Suppressor macrophage treated with lipopolysaccharide for 1 hour (primary cell): ENCODE data around the gene DDX25.
A peak's percentile ranks its signal among the peaks of the same experiment; 100 is the strongest.

Source experiments
- DNase-seq, 3 donors: peaks; one replicate each; pipeline ENCODE4 v3.0.0-alpha.2; 2020 to 2022

Gene DDX25

GRCh38 chr11:125950696-125951651, 46.7 kb downstream of the DDX25 start:
- no peak for DNase-seq

- DNase-seq = no peak
Measured at GRCh38 chr11:125951731-125952130, 47.4 kb downstream of the DDX25 start.

- DNase-seq = no peak
Measured at GRCh38 chr11:125952559-125952958, 48.3 kb downstream of the DDX25 start.

- DNase-seq = no peak
Measured at GRCh38 chr11:125952973-125953372, 48.7 kb downstream of the DDX25 start.

GRCh38 chr11:125953401-125953935, 49.2 kb downstream of the DDX25 start:
- DNase-seq = no peak

GRCh38 chr11:125954123-125954944, 50.0 kb downstream of the DDX25 start:
- no peak for DNase-seq

GRCh38 chr11:125954945-125955640, 50.8 kb downstream of the DDX25 start:
- DNase-seq = no peak

GRCh38 chr11:125955856-125956255, 51.5 kb downstream of the DDX25 start:
- DNase-seq = no peak

GRCh38 chr11:125956391-125957134, 52.3 kb downstream of the DDX25 start:
- DNase-seq = peak in 1 of 3 donors; percentile 7

GRCh38 chr11:125957618-125958332, 53.5 kb downstream of the DDX25 start:
- DNase-seq = no peak

GRCh38 chr11:125958872-125959400, 54.6 kb downstream of the DDX25 start:
- DNase-seq = peak in 1 of 3 donors; percentile 3

- DNase-seq = no peak
Measured at GRCh38 chr11:125959511-125959910, 55.2 kb downstream of the DDX25 start.

- DNase-seq = no peak
Measured at GRCh38 chr11:125959931-125960330, 55.6 kb downstream of the DDX25 start.

GRCh38 chr11:125960771-125961170, 56.5 kb downstream of the DDX25 start:
- DNase-seq = no peak

GRCh38 chr11:125967515-125967914, 63.2 kb downstream of the DDX25 start:
- DNase-seq = no peak

- DNase-seq = no peak
Measured at GRCh38 chr11:125968354-125968753, 64.0 kb downstream of the DDX25 start.

- DNase-seq = no peak
Measured at GRCh38 chr11:125971618-125972017, 67.3 kb downstream of the DDX25 start.

- no peak for DNase-seq
Measured at GRCh38 chr11:125974284-125974683, 70.0 kb downstream of the DDX25 start.

- DNase-seq = no peak
Measured at GRCh38 chr11:125975634-125976033, 71.3 kb downstream of the DDX25 start.

GRCh38 chr11:125976156-125976555, 71.8 kb downstream of the DDX25 start:
- no peak for DNase-seq

- no peak for DNase-seq
Measured at GRCh38 chr11:125977333-125977732, 73.0 kb downstream of the DDX25 start.
